ENCODE measurements around the gene NLRC5. TPM values are rescaled to one million over a fixed set of nuclear protein-coding genes. Genes with fewer than 3 reads are reported as not detected.

Gene NLRC5
- total and polyA plus RNA-seq, 2 donors (not counting 3 experiments of a cell fraction or from before 2014, with no cell fraction given), result 7.4 to 26.3 TPM

DNA sequence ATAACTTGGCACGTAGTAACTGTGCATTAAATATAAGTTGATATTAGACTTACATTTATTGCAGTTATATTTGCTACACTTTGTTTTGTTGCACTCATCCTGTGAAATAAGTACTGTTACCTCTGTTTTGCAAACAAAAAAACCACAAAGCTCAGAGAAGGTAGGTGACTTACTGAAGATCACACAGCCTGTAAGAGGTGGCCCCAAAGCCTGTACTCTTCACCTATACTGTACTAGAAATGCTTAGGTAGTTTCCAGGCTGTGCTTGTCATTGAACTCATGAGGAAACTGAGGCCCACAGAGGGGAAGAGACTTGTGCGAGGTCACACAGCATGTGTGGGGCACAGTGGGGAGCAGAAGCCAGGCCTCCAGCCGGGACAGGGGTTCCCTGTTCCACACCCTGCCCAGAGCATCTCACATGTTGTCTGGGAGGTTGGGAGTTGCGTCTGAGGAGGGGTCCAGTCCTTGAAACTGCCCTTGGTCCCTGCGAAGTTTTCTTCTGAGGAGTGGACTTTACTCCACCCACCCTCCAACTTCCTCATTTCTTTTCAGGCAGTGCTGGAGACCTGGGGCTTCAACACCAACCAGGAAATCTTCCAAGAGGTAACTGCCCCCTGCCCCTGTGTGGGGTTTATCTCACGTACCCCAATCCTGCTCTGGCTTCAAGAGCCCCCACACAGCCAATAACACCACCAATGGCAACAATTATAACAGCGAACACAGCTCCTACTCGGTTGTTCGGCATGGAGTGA lies 14.6 kb upstream of the NLRC5 start:
- H3K9me3 ChIP-seq (replicated peaks; ENCODE audit: control insufficient read depth, insufficient read depth, low read length), result no peaks in the 10 kb centered on the region
- intact Hi-C loops (cut with micrococcal nuclease) (no loop called here), dilution Hi-C loops (cut with MboI; ENCODE audit: extremely low pct_ligation_motif_present, low sequenced_read_pairs) (no loop called here)
- H3K4me3 ChIP-seq (replicated peaks in 1 of 3; ENCODE audit: insufficient read depth in 1 of 3, low read depth in 1 of 3, low read length in 3 of 3), result no peak overlapping the region
- no peaks in the 10 kb centered on the region for H4K20me1 ChIP-seq (replicated peaks; ENCODE audit: control insufficient read depth, extremely low read depth, insufficient read depth, low read length)
- no peaks in the 10 kb centered on the region for H3K9me1 ChIP-seq (replicated peaks; ENCODE audit: control insufficient read depth, extremely low read depth, insufficient read depth, low read length)
- no peak overlapping the region for H2AFZ ChIP-seq (ENCODE audit: low read depth, low read length)
- H3K4me1 ChIP-seq (ENCODE audit: control insufficient read depth, extremely low read depth, insufficient read depth, low read length), result no peaks in the 10 kb centered on the region
- POLR2A ChIA-PET, result no interaction called here
- H3K36me3 ChIP-seq (ENCODE audit: control insufficient read depth in 2 of 2, extremely low read depth in 1 of 2, insufficient read depth in 2 of 2, low read length in 2 of 2), result no peaks in the 10 kb centered on the region
- H3K27ac ChIP-seq (ENCODE audit: insufficient read depth, low read depth, low read length), result no peak overlapping the region
- CTCF ChIA-PET, result interaction anchor here (0.5 to 1.4 kb wide), 2 partner anchors 10 to 106 kb away, joined by 3 read pairs; no protein-coding TSS in a partner anchor
- no peak overlapping the region for H3K4me2 ChIP-seq (ENCODE audit: insufficient read depth, low read length)
- H3K9ac ChIP-seq (replicated peaks; ENCODE audit: extremely low read depth, insufficient read depth, low read length), result no peak overlapping the region
- no TSS peak for BruUV-seq (replicated peaks)
- H3K79me2 ChIP-seq (ENCODE audit: control insufficient read depth, insufficient read depth, low read length), result no peaks in the 10 kb centered on the region
- DNase-seq (ENCODE audit: low read depth, low spot score) (no peak), FAIRE-seq (no peak)
- TF ChIP-seq POLR2AphosphoS5 (IDR thresholded peaks at IDR 0.05; ENCODE audit: insufficient read depth, low read depth, low read length) (no peak), GATA2 (IDR thresholded peaks at IDR 0.05; ENCODE audit: insufficient read depth, insufficient read length, low read depth, low read length) (no peak), MYC (IDR thresholded peaks at IDR 0.05; ENCODE audit: low read depth, low read length) (no peak), EZH2 (IDR thresholded peaks at IDR 0.05; ENCODE audit: borderline replicate concordance, low read depth, low read length, severe bottlenecking) (no peak), POLR2A (IDR thresholded peaks at IDR 0.05; ENCODE audit: low read depth, low read length) (no peak)
- TF ChIP-seq, protein P1, sequence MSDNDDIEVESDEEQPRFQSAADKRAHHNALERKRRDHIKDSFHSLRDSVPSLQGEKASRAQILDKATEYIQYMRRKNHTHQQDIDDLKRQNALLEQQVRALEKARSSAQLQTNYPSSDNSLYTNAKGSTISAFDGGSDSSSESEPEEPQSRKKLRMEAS (IDR thresholded peaks at IDR 0.05; ENCODE audit: insufficient read depth, insufficient read length), result no peak
- no peaks in the 10 kb centered on the region for H3K27me3 ChIP-seq (ENCODE audit: control insufficient read depth in 2 of 2, insufficient read depth in 2 of 2, low read length in 2 of 2)

- Histone ChIP-seq H3K27ac (ENCODE audit: insufficient read depth, low read depth, low read length) (no peak overlapping the region), H3K4me2 (ENCODE audit: insufficient read depth, low read length) (no peak overlapping the region), H2AFZ (ENCODE audit: low read depth, low read length) (no peak overlapping the region), H3K27me3 (ENCODE audit: control insufficient read depth in 2 of 2, insufficient read depth in 2 of 2, low read length in 2 of 2) (no peaks in the 10 kb centered on the region), H4K20me1 (replicated peaks; ENCODE audit: control insufficient read depth, extremely low read depth, insufficient read depth, low read length) (no peaks in the 10 kb centered on the region), H3K36me3 (ENCODE audit: control insufficient read depth in 2 of 2, extremely low read depth in 1 of 2, insufficient read depth in 2 of 2, low read length in 2 of 2) (no peaks in the 10 kb centered on the region), H3K4me3 (replicated peaks in 1 of 3; ENCODE audit: insufficient read depth in 1 of 3, low read depth in 1 of 3, low read length in 3 of 3) (no peak overlapping the region), H3K79me2 (ENCODE audit: control insufficient read depth, insufficient read depth, low read length) (no peaks in the 10 kb centered on the region), H3K4me1 (ENCODE audit: control insufficient read depth, extremely low read depth, insufficient read depth, low read length) (no peaks in the 10 kb centered on the region), H3K9me1 (replicated peaks; ENCODE audit: control insufficient read depth, extremely low read depth, insufficient read depth, low read length) (no peaks in the 10 kb centered on the region), H3K9ac (replicated peaks; ENCODE audit: extremely low read depth, insufficient read depth, low read length) (no peak overlapping the region), H3K9me3 (replicated peaks; ENCODE audit: control insufficient read depth, insufficient read depth, low read length) (no peaks in the 10 kb centered on the region)
- FAIRE-seq, result no peak
- dilution Hi-C loops (cut with MboI; ENCODE audit: extremely low pct_ligation_motif_present, low sequenced_read_pairs) (no loop called here), intact Hi-C loops (cut with micrococcal nuclease) (no loop called here)
- CTCF ChIA-PET, result interaction anchor here (0.5 to 1.4 kb wide), 3 partner anchors 11 to 105 kb away, joined by 3 to 4 read pairs (median 3); no protein-coding TSS in a partner anchor
- no peak for TF ChIP-seq GATA2 (IDR thresholded peaks at IDR 0.05; ENCODE audit: insufficient read depth, insufficient read length, low read depth, low read length)
- DNase-seq (ENCODE audit: low read depth, low spot score), result no peak
- BruUV-seq (replicated peaks), result no TSS peak
- POLR2A ChIA-PET, result no interaction called here
These were observed 13.6 kb upstream of the NLRC5 start for GRCh38 chr16:56975714-56976113.

All from endothelial cell of umbilical vein (primary cell).